ENCODE data around the gene UBR2. TPM values are rescaled to one million over a fixed set of nuclear protein-coding genes. Genes with fewer than 3 reads are reported as not detected.
A peak's percentile ranks its signal among the peaks of the same experiment; 100 is the strongest.

UBR2 gene
- total RNA-seq, 1 donor from 2014 or later, result 8.3 TPM

DNA sequence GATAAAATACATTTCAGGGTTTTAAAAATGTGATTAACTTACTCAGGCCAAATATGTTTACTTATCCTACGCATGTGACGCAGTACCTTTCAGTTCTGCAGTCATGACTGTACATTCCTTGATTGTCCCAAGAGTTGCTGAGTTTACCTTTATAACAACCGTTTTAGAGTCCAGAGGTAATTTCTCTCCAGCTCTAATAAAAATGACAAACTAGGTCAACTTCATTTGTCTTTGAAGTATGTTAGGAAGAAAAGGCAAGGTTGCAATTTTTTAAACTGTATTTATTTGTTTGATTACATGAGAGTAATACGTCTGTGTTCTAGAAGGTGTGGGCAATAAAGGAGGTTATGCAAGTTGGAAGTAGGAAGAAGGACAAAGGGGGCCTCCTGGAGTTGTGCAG is 38.6 kb upstream of the UBR2 start:
- H3K4me3 ChIP-seq (ENCODE audit: low read depth, low read length), result no peak overlapping the region
- TF ChIP-seq, protein P1, sequence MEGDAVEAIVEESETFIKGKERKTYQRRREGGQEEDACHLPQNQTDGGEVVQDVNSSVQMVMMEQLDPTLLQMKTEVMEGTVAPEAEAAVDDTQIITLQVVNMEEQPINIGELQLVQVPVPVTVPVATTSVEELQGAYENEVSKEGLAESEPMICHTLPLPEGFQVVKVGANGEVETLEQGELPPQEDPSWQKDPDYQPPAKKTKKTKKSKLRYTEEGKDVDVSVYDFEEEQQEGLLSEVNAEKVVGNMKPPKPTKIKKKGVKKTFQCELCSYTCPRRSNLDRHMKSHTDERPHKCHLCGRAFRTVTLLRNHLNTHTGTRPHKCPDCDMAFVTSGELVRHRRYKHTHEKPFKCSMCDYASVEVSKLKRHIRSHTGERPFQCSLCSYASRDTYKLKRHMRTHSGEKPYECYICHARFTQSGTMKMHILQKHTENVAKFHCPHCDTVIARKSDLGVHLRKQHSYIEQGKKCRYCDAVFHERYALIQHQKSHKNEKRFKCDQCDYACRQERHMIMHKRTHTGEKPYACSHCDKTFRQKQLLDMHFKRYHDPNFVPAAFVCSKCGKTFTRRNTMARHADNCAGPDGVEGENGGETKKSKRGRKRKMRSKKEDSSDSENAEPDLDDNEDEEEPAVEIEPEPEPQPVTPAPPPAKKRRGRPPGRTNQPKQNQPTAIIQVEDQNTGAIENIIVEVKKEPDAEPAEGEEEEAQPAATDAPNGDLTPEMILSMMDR (conservative IDR thresholded peaks at IDR 0.05; ENCODE audit: low read depth, low read length), result no peak

GRCh38 chr6:42526616-42527015 is 37.2 kb upstream of the UBR2 start:
- DNase-seq (ENCODE audit: low read depth), result no peak
- H3K4me3 ChIP-seq (ENCODE audit: low read depth, low read length), result no peak overlapping the region
- TF ChIP-seq, protein P1 (conservative IDR thresholded peaks at IDR 0.05; ENCODE audit: low read depth, low read length), result no peak

More for the DNA sequence above, 38.6 kb upstream of the UBR2 start:
- DNase-seq (ENCODE audit: low read depth), result no peak

DNA sequence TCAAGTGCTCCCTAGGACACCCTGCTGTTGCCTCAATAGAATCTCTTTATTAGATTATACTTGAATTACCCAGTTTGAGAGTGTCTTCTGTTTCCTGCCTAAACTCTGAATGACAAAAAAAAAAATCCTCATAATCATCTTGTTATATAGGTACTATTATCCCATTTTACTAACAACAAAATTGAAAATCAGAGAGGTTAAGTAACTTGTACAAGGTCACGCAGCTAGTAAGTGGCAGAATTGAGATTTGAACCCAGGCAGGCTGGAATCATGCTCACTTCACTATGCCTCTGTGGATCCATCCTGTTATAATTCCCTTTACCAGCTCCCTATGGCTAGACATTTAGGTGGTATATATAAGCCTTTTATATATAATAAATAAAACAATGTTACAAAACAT is 36.6 kb upstream of the UBR2 start:
- no peak for DNase-seq (ENCODE audit: low read depth)
- H3K4me3 ChIP-seq (ENCODE audit: low read depth, low read length), result no peak overlapping the region
- TF ChIP-seq, protein P1 (conservative IDR thresholded peaks at IDR 0.05; ENCODE audit: low read depth, low read length), result no peak

DNA sequence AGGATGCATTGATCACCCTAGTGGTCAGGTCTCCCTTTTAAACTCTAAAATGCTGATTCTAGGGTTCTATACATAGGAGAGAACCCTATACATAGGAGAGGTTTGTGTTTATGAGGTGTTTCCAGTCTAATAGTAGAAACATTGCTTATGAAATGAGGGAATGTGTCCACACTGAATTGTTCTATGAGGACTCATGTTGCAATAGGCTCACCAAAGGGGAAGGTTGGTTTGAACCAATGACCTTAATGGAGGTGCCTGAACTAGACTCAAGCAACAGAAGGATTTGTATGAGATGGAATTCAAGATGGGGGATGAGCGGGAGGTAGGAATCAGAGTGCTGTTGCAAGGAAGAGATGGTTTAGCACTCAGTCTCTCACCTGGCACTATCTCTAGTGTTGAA is 33.5 kb upstream of the UBR2 start:
- TF ChIP-seq, protein P1 (conservative IDR thresholded peaks at IDR 0.05; ENCODE audit: low read depth, low read length), result no peak

GRCh38 chr6:42530751-42531150 is 33.1 kb upstream of the UBR2 start:
- DNase-seq (ENCODE audit: low read depth), result no peak
- TF ChIP-seq, protein P1 (conservative IDR thresholded peaks at IDR 0.05; ENCODE audit: low read depth, low read length), result no peak
- H3K4me3 ChIP-seq (ENCODE audit: low read depth, low read length), result no peak overlapping the region

More for the DNA sequence above, 33.5 kb upstream of the UBR2 start:
- DNase-seq (ENCODE audit: low read depth), result no peak
- H3K4me3 ChIP-seq (ENCODE audit: low read depth, low read length), result no peak overlapping the region

- TF ChIP-seq, protein P1 (conservative IDR thresholded peaks at IDR 0.05; ENCODE audit: low read depth, low read length), result peak; percentile 80
- DNase-seq (ENCODE audit: low read depth), result peak; percentile 15
- H3K4me3 ChIP-seq (ENCODE audit: low read depth, low read length), result no peak overlapping the region
Observed at GRCh38 chr6:42532038-42532669, 31.7 kb upstream of the UBR2 start.

- H3K4me3 ChIP-seq (ENCODE audit: low read depth, low read length), result no peak overlapping the region
- no peak for DNase-seq (ENCODE audit: low read depth)
- TF ChIP-seq, protein P1 (conservative IDR thresholded peaks at IDR 0.05; ENCODE audit: low read depth, low read length), result no peak
Observed at GRCh38 chr6:42533794-42534193, 30.0 kb upstream of the UBR2 start.

All from epithelial cell of proximal tubule (primary cell).